HEK293 (cell line): ENCODE results near the gene POU5F1.

Experiments used
- CTCF ChIA-PET: fragments of 350-600 bp; formaldehyde crosslinking; extraction: SDS; loops from one replicate; lab custom pipeline; 2021; ENCODE audit warnings: antibody characterized with exemption; lab: Yijun Ruan, JAX
- POLR2A ChIA-PET: fragments of 300-600 bp; formaldehyde crosslinking; extraction: SDS; loops from one replicate; lab custom pipeline; 2020; ENCODE audit warnings: antibody characterized with exemption, inconsistent platforms; lab: Yijun Ruan, JAX
- H3K27ac ChIP-seq: fragments of 200-500 bp; sonication (Bioruptor generic); 2 replicates; pipeline ENCODE4 v1.5.1; 2014; ENCODE audit warnings: low read depth, low read length, control low read depth, inconsistent platforms; ENCODE audit errors: extremely low read depth
- H3K36me3 ChIP-seq, 2 experiments: fragments of 200-500 bp in 1 of 2; sonication (Bioruptor generic) in 1 of 2; 1 replicate in 1 of 2; 2 replicates in 1 of 2; pipeline ENCODE4 v1.5.1; 2014 to 2017; ENCODE audit warnings: inconsistent platforms in 2 of 2, low read length in 2 of 2; ENCODE audit not compliant: control insufficient read depth in 2 of 2, insufficient read depth in 1 of 2
- H3K4me1 ChIP-seq: fragments of 200-500 bp; sonication (Bioruptor generic); 2 replicates; pipeline ENCODE4 v1.5.1; 2014; ENCODE audit warnings: mild to moderate bottlenecking, low read length, inconsistent platforms; ENCODE audit not compliant: control insufficient read depth, insufficient read depth
- H3K4me3 ChIP-seq: 2 replicates; pipeline ENCODE4 v1.5.1; 2011; ENCODE audit warnings: low read depth, mild to moderate bottlenecking, control low read depth, low read length, moderate library complexity
- H3K9me3 ChIP-seq: fragments of 200-500 bp; sonication (Bioruptor generic); 2 replicates; pipeline ENCODE4 v1.5.1; 2014; ENCODE audit warnings: low read depth, low read length, inconsistent platforms; ENCODE audit not compliant: control insufficient read depth, insufficient read depth
- HOXC10 ChIP-seq: sonication (generic); formaldehyde crosslinking; IDR thresholded peaks from 2 replicates; pipeline ENCODE4 v1.8.1; 2023; ENCODE audit warnings: mild to moderate bottlenecking, missing genetic modification reagents
- YY1 ChIP-seq: fragments of 450-650 bp; formaldehyde crosslinking; IDR thresholded peaks from 2 replicates; pipeline ENCODE4 v1.5.1; 2018; ENCODE audit warnings: missing biosample characterization, missing genetic modification characterization
- ZFHX2 ChIP-seq: fragments of 450-650 bp; formaldehyde crosslinking; conservative IDR thresholded peaks from 2 replicates; pipeline ENCODE4 v1.5.1; 2016; ENCODE audit warnings: missing biosample characterization, missing genetic modification characterization
- ZNF121 ChIP-seq: fragments of 450-650 bp; formaldehyde crosslinking; IDR thresholded peaks from 2 replicates; pipeline ENCODE4 v1.5.1; 2016; ENCODE audit warnings: missing biosample characterization, missing genetic modification characterization
- ZNF2 ChIP-seq: fragments of 450-650 bp; formaldehyde crosslinking; IDR thresholded peaks from 2 replicates; pipeline ENCODE4 v1.5.1; 2016; ENCODE audit warnings: missing biosample characterization, missing genetic modification characterization
- ZNF202 ChIP-seq: fragments of 450-650 bp; formaldehyde crosslinking; IDR thresholded peaks from 2 replicates; pipeline ENCODE4 v1.5.1; 2016; ENCODE audit warnings: missing biosample characterization, missing genetic modification characterization, borderline replicate concordance
- ZNF561 ChIP-seq: fragments of 450-650 bp; IDR thresholded peaks from 2 replicates; pipeline ENCODE4 v1.5.1; 2018; ENCODE audit warnings: missing biosample characterization, missing genetic modification characterization, borderline replicate concordance
- ZNF626 ChIP-seq: fragments of 450-650 bp; sonication (Bioruptor Pico); formaldehyde crosslinking; IDR thresholded peaks from 2 replicates; pipeline ENCODE4 v1.5.1; 2018; ENCODE audit warnings: missing biosample characterization, missing genetic modification characterization, inconsistent platforms
- ZNF629 ChIP-seq: fragments of 450-650 bp; formaldehyde crosslinking; IDR thresholded peaks from 2 replicates; pipeline ENCODE4 v1.5.1; 2017; ENCODE audit warnings: missing biosample characterization, missing genetic modification characterization
- ZNF658 ChIP-seq: fragments of 450-650 bp; formaldehyde crosslinking; IDR thresholded peaks from 2 replicates; pipeline ENCODE4; 2016; ENCODE audit warnings: missing biosample characterization, missing genetic modification characterization
- ZNF701 ChIP-seq: fragments of 450-650 bp; formaldehyde crosslinking; IDR thresholded peaks from 2 replicates; pipeline ENCODE4 v1.5.1; 2016; ENCODE audit warnings: missing biosample characterization, missing genetic modification characterization
- TF ChIP-seq, protein P1 (sequence below): fragments of 450-650 bp; formaldehyde crosslinking; IDR thresholded peaks from 2 replicates; pipeline ENCODE4 v1.5.1; 2017; ENCODE audit warnings: missing biosample characterization, missing genetic modification characterization
- TF ChIP-seq, protein P2 (sequence below): fragments of 450-650 bp; formaldehyde crosslinking; IDR thresholded peaks from 2 replicates; pipeline ENCODE4 v1.5.1; 2016; ENCODE audit warnings: missing biosample characterization, missing genetic modification characterization, low read depth
- TF ChIP-seq, protein P3 (sequence below): fragments of 450-650 bp; formaldehyde crosslinking; IDR thresholded peaks from 2 replicates; pipeline ENCODE4 v1.5.1; 2016; ENCODE audit warnings: missing biosample characterization, missing genetic modification characterization
- TF ChIP-seq, protein P4 (sequence below): fragments of 450-650 bp; formaldehyde crosslinking; IDR thresholded peaks from 2 replicates; pipeline ENCODE4 v1.5.1; 2016; ENCODE audit warnings: missing biosample characterization, missing genetic modification characterization
- TF ChIP-seq, protein P5 (sequence below): fragments of 450-650 bp; formaldehyde crosslinking; IDR thresholded peaks from 2 replicates; pipeline ENCODE4 v1.5.1; 2016; ENCODE audit warnings: missing biosample characterization, missing genetic modification characterization
- TF ChIP-seq, protein P6 (sequence below): fragments of 450-650 bp; formaldehyde crosslinking; optimal IDR thresholded peaks from 2 replicates; pipeline ENCODE3; 2016; ENCODE audit warnings: missing biosample characterization, mild to moderate bottlenecking, missing genetic modification characterization
- TF ChIP-seq, protein P7 (sequence below): fragments of 450-650 bp; formaldehyde crosslinking; IDR thresholded peaks from 2 replicates; pipeline ENCODE4 v1.5.1; 2016; ENCODE audit warnings: missing biosample characterization, missing genetic modification characterization, low read depth

Gene POU5F1

DNA sequence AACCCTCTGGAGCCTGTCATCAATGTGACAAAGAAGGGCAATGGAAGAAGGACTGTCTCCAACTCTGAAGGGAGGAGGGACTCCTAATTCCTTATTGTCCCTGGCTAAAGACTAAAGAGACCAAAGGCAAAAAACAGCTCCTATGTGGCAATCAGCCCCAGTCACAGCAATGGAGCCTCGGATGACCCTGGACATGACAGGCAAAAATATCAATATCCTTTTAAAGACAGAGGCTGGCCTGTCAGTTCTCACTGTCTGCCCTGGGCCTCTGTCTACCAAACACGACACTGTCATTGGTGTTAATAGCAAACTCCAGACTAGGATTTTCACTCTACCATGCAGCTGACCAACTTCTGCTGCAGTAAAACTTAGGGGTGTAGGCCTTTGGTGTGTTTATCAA lies 38.0 kb upstream of the POU5F1 start:
- POLR2A ChIA-PET, result no interaction called here

DNA sequence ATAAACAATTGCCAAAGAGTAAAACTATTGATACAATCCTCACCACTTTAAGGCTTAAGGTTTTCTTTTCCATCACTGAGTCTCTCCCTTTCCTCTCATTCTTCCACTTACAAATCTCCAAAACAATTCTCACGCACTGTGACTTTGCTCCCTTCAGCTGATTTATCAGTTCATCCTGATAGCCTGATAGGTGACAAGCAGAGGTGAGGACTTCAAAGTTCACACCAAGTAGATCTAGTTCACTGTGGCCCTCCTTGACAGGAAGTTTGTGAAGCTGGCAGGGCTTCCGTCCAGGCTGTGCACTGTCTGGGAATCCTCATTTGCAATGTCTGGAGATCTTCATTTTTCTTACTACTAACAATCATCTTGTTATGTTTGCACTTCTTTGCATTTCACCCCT lies 35.2 kb upstream of the POU5F1 start:
- CTCF ChIA-PET, result interaction anchor here (0.5 to 1.1 kb wide), 3 partner anchors 13 to 161 kb away, joined by 3 to 4 read pairs (median 3); no protein-coding TSS in a partner anchor
- peaks cover 6% of the 10 kb centered on the region for H3K4me1 ChIP-seq
- no peak overlapping the region for H3K4me3 ChIP-seq
- POLR2A ChIA-PET, result no interaction called here
- TF ChIP-seq ZNF629 (tag by site-specific recombination) (no peak), YY1 (no peak), ZNF658 (no peak), ZNF626 (no peak), ZNF561 (no peak), ZNF2 (no peak), ZNF701 (no peak), ZNF202 (tag by site-specific recombination) (no peak)
- TF ChIP-seq, protein P1, sequence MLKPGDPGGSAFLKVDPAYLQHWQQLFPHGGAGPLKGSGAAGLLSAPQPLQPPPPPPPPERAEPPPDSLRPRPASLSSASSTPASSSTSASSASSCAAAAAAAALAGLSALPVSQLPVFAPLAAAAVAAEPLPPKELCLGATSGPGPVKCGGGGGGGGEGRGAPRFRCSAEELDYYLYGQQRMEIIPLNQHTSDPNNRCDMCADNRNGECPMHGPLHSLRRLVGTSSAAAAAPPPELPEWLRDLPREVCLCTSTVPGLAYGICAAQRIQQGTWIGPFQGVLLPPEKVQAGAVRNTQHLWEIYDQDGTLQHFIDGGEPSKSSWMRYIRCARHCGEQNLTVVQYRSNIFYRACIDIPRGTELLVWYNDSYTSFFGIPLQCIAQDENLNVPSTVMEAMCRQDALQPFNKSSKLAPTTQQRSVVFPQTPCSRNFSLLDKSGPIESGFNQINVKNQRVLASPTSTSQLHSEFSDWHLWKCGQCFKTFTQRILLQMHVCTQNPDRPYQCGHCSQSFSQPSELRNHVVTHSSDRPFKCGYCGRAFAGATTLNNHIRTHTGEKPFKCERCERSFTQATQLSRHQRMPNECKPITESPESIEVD (tag by site-specific recombination), result no peak
- TF ChIP-seq, protein P2, sequence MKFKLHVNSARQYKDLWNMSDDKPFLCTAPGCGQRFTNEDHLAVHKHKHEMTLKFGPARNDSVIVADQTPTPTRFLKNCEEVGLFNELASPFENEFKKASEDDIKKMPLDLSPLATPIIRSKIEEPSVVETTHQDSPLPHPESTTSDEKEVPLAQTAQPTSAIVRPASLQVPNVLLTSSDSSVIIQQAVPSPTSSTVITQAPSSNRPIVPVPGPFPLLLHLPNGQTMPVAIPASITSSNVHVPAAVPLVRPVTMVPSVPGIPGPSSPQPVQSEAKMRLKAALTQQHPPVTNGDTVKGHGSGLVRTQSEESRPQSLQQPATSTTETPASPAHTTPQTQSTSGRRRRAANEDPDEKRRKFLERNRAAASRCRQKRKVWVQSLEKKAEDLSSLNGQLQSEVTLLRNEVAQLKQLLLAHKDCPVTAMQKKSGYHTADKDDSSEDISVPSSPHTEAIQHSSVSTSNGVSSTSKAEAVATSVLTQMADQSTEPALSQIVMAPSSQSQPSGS (tag by site-specific recombination), result no peak
- TF ChIP-seq, protein P3, sequence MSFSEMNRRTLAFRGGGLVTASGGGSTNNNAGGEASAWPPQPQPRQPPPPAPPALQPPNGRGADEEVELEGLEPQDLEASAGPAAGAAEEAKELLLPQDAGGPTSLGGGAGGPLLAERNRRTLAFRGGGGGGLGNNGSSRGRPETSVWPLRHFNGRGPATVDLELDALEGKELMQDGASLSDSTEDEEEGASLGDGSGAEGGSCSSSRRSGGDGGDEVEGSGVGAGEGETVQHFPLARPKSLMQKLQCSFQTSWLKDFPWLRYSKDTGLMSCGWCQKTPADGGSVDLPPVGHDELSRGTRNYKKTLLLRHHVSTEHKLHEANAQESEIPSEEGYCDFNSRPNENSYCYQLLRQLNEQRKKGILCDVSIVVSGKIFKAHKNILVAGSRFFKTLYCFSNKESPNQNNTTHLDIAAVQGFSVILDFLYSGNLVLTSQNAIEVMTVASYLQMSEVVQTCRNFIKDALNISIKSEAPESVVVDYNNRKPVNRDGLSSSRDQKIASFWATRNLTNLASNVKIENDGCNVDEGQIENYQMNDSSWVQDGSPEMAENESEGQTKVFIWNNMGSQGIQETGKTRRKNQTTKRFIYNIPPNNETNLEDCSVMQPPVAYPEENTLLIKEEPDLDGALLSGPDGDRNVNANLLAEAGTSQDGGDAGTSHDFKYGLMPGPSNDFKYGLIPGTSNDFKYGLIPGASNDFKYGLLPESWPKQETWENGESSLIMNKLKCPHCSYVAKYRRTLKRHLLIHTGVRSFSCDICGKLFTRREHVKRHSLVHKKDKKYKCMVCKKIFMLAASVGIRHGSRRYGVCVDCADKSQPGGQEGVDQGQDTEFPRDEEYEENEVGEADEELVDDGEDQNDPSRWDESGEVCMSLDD (tag by site-specific recombination), result no peak
- TF ChIP-seq, protein P4, sequence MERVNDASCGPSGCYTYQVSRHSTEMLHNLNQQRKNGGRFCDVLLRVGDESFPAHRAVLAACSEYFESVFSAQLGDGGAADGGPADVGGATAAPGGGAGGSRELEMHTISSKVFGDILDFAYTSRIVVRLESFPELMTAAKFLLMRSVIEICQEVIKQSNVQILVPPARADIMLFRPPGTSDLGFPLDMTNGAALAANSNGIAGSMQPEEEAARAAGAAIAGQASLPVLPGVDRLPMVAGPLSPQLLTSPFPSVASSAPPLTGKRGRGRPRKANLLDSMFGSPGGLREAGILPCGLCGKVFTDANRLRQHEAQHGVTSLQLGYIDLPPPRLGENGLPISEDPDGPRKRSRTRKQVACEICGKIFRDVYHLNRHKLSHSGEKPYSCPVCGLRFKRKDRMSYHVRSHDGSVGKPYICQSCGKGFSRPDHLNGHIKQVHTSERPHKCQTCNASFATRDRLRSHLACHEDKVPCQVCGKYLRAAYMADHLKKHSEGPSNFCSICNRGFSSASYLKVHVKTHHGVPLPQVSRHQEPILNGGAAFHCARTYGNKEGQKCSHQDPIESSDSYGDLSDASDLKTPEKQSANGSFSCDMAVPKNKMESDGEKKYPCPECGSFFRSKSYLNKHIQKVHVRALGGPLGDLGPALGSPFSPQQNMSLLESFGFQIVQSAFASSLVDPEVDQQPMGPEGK, result no peak
- TF ChIP-seq, all 188 proteins: peak for 0
- Histone ChIP-seq H3K36me3 (no peaks in the 10 kb centered on the region), H3K27ac (no peak overlapping the region), H3K9me3 (no peaks in the 10 kb centered on the region)

More for the DNA sequence above, 38.0 kb upstream of the POU5F1 start:
- CTCF ChIA-PET, result interaction anchor here (1.0 to 1.6 kb wide), 2 partner anchors 158 to 266 kb away, joined by 3 to 5 read pairs; no protein-coding TSS in a partner anchor
- no peaks in the 10 kb centered on the region for H3K9me3 ChIP-seq
- no peak overlapping the region for H3K27ac ChIP-seq
- no peaks in the 10 kb centered on the region for H3K36me3 ChIP-seq
- H3K4me1 ChIP-seq, result peaks cover 6% of the 10 kb centered on the region
- H3K4me3 ChIP-seq, result no peak overlapping the region
- TF ChIP-seq ZFHX2 (tag by site-specific recombination) (no peak), ZNF121 (tag by site-specific recombination) (no peak), HOXC10 (CRISPR knock-in tag) (no peak)
- TF ChIP-seq, protein P5, sequence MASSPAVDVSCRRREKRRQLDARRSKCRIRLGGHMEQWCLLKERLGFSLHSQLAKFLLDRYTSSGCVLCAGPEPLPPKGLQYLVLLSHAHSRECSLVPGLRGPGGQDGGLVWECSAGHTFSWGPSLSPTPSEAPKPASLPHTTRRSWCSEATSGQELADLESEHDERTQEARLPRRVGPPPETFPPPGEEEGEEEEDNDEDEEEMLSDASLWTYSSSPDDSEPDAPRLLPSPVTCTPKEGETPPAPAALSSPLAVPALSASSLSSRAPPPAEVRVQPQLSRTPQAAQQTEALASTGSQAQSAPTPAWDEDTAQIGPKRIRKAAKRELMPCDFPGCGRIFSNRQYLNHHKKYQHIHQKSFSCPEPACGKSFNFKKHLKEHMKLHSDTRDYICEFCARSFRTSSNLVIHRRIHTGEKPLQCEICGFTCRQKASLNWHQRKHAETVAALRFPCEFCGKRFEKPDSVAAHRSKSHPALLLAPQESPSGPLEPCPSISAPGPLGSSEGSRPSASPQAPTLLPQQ (tag by site-specific recombination), result no peak
- TF ChIP-seq, protein P6, sequence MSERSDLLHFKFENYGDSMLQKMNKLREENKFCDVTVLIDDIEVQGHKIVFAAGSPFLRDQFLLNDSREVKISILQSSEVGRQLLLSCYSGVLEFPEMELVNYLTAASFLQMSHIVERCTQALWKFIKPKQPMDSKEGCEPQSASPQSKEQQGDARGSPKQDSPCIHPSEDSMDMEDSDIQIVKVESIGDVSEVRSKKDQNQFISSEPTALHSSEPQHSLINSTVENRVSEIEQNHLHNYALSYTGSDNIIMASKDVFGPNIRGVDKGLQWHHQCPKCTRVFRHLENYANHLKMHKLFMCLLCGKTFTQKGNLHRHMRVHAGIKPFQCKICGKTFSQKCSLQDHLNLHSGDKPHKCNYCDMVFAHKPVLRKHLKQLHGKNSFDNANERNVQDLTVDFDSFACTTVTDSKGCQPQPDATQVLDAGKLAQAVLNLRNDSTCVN, result no peak
- TF ChIP-seq, protein P7, sequence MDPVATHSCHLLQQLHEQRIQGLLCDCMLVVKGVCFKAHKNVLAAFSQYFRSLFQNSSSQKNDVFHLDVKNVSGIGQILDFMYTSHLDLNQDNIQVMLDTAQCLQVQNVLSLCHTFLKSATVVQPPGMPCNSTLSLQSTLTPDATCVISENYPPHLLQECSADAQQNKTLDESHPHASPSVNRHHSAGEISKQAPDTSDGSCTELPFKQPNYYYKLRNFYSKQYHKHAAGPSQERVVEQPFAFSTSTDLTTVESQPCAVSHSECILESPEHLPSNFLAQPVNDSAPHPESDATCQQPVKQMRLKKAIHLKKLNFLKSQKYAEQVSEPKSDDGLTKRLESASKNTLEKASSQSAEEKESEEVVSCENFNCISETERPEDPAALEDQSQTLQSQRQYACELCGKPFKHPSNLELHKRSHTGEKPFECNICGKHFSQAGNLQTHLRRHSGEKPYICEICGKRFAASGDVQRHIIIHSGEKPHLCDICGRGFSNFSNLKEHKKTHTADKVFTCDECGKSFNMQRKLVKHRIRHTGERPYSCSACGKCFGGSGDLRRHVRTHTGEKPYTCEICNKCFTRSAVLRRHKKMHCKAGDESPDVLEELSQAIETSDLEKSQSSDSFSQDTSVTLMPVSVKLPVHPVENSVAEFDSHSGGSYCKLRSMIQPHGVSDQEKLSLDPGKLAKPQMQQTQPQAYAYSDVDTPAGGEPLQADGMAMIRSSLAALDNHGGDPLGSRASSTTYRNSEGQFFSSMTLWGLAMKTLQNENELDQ, result no peak
